GM21390 (cell line): ENCODE data around the gene ADGRG1.
A peak's percentile ranks its signal among the peaks of the same experiment; 100 is the strongest.
"Not testable (repeated sequence)": the region's sequence is repeated elsewhere in the genome, so short reads cannot be mapped to it uniquely, and the experiment has no call there.

Experiments used
- ATAC-seq: cut with Tn5 transposase; IDR thresholded peaks from one replicate; pipeline ENCODE4 v1.9.1; 2021; ENCODE audit not compliant: unreplicated experiment

The ADGRG1 gene

DNA sequence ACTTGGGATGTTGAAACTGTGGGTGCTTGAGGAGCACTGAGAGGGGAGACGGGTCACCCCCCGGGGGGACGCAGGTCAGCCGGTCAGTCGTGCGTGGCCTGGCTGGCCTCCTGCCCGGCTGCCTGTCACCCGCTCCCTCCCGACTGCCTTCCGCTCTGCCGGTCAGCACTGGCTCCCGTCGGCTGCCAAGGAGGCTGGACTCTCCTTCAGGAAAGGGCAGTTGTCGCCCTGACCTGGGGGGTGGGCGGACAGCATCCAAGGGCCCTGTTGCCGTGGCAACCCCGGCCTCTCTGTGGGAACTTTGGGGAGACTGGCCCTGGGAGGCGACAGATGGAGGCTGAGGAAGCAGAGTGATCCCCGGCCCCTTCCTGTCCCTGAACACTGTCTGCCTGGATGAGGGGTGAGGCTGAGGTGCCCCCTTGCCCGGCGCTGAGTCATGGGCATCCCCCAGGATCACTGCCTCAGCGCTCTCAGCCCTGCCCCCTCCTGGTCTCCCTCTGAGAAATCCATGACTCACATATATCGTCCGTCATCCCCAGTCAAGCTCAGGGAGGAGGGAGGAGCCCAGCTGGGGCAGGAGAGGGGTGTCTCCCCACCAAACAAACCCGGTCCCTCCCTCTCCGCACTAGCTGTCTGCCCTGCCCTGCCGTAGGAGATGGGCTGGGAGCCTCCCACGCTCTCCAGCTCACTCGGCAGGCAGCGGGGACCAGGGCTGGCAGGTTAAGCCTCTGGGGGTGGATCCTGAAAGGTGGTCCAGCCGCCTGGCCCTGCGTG, at the start of gene ADGRG1:
ADGRG1 (plus strand) TSS at position 623 of the 774 bp plus-strand sequence. CDS start 21,658 bp downstream, outside the sequence.
- ATAC-seq = no peak

DNA sequence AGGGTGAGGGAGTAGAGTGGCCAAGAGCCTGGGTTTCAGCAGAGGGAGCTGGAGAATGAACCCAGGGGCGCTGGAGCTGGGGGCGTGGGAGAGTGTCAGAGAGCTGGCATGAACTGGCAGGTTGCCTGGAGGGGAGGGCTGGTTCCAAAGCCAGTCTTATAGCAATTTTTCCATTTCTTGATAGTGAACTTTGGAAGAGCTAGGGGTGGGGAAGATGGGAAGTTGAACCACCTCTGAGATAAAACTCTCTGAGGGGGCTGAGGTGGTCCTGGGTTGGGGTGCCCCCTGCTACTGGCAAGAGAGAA, 49.1 kb upstream of the ADGRG1 start:
- ATAC-seq = no peak

DNA sequence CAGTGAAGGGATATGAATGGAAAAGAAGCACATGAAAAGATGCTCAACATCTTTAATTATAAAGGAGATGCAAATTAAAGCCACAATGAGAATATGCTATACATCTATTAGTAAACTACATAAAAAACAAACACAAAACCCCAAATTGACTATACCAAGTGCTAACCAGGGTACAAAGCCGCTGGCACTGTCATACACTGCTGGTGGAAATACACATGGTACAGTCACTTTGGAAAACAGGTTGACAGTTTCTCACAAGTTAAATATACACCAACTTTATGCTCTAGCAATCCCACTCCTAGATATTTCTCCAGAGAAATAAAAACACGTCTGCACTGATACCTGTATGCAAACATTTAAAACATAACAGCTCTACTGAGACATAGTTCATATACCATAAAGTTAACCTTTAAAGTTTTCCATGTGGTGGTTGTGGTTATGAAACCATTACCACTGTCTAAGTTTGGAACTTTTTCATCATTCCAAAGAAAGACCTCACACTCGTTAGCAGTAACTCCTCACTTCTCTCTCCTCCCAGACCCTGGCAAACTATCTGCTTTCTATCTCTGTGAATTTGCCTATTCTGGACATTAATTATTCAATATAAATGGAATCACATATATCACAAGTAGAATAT, 43.3 kb upstream of the ADGRG1 start:
- no peak for ATAC-seq

DNA sequence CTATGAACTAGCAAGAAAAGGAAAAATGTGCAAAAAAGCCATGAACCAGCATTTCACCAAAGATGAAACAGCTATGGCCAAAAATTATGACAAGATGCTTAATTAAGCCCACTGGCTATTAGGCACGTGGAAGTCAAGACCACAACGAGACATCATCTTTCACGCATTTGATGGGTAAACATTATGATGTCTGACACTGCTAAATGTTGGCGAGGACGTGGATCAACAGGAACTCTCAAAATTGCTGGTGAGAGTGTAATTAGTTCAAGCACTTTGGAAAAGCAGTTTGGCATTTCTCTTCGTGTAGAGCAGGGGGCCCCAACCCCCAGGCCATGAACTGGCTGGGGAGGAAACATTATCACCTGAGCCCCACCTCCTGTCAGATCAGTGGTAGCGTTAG, 39.6 kb upstream of the ADGRG1 start:
- ATAC-seq = no peak

- ATAC-seq = no peak
Measured at GRCh38 chr16:57589374-57589773, 39.1 kb upstream of the ADGRG1 start.

GRCh38 chr16:57590654-57591085, 37.8 kb upstream of the ADGRG1 start:
- no peak for ATAC-seq

DNA sequence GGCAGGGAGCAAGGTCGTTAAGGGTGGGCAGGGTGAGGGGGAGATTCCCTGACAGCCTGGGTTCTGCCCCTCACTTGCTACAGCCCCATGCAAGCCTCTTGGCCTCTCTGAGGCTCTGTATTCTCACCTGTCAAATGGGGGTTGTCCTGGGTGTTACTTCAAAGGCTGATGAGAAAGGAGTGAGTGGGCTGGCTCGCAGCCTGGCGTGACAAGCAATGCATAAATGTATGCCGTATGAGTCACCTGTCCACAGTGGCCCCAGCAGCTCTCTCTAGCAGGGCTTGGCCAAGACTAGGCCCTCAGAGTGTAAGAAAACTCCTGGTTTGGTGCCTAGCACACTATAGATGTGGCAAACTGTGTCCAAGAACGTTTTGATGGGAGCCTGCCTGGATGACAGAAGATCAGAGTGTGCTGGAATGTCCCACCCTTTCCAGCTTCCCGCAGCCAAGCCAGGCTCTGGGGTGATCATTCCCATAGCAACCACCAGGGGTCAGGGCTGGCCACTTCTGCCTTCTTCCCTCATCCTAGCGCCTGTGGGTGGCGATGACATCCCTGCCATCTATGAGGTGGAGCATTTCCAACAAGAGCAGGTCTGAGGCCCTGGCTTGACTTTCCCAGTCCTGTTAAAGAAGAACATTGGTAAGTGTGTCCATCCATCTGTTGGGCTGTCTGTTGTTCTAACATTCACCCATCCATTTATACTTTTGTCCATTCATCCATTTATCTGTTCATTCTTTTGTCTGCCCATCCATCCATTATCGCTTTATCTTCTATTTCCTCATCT, 37.2 kb upstream of the ADGRG1 start:
- peak; percentile 66 for ATAC-seq

- ATAC-seq = no peak
Measured at GRCh38 chr16:57591870-57592485, 36.5 kb upstream of the ADGRG1 start.

DNA sequence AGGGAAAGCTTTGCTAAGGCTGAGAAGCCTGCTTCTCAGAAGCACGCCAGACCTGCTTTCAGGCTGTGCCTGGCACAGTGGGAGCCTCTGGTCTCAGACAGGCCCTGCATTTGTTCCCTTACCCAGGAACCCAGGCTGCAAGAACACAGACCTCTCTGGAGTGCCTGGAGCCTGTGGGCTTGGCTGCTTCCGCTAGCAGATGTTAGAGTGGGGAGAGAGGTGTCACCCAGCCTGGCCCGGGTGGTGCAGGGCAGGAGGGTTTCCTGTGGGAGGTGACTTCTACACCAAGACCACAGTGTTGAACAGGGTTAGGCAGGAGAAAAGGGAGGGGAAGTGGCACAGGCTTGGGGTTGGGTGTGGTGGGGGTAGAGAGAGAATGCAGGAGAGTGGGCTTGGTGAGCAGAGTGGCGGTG, 35.8 kb upstream of the ADGRG1 start:
- ATAC-seq = no peak

- ATAC-seq = no peak
Measured at GRCh38 chr16:57593021-57593420, 35.4 kb upstream of the ADGRG1 start.

DNA sequence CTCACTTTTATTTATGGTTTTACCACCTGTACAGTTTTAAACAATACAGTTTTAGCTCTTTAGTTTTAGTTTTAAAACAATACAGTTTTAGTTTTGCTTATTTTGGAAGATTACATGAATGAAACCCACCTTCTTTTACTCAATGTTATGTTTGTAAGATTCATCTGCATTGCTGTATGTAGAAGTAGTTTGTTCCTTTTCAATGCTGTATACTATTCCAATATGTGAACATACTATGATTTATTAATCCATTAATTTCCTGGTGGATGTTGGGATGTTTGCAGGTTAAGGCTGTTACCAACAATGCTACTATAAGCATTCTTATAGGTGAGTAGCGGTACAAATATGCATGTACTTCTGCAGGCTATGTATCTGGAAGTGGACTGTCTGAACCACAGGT, 34.4 kb upstream of the ADGRG1 start:
- no peak for ATAC-seq

GRCh38 chr16:57594531-57595031, 33.8 kb upstream of the ADGRG1 start:
- ATAC-seq = no peak

GRCh38 chr16:57596234-57596633, 32.2 kb upstream of the ADGRG1 start:
- ATAC-seq = not testable (repeated sequence)

DNA sequence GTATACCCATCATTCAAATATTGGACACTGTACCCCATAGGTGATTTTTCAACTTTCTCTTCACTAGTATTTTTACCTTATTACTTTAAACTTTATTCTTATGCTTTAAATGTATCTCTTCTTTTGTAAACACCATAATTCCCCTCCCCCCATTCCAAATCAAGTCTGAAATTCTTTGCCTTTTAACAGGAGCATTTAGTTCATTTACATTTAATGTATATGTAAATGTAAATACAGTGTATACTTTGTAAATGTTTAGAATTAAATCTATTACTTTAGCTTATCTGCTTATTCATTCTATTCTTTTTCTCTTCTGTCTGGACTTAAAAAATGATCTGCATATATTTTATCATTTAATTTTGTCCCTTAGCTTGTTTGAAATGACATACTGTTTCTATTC, 30.0 kb upstream of the ADGRG1 start:
- no peak for ATAC-seq

GRCh38 chr16:57600048-57600835, 28.2 kb upstream of the ADGRG1 start:
- ATAC-seq = no peak

DNA sequence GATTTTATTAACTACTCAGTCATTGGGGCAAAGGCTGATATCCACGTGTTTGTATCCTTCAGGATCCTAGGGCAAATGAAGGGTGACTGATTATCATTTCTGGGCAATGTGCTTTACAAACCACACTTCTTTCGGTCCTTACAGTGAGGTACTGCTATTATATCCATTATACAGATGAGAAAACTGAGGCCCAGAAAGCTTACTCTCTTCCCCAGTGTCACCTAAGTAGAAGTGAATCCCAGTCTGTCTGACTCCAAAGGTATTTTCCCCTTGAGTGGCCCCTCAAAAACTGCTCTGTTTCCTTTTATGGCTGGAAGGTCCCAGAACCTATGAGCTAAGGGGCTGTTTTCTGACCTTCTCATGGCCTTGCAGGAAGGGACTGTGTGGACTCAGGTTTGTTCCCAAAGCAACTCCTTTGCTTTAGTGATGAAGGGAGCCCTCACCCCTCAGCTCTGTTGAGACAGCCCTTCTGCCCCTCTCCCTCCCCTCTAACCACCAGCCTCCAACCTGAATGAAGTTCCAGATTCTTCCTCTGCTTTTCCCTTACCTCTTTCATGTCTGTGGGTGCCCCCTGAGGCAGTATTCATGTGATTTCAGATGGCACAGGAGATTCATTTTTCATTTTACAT, 27.4 kb upstream of the ADGRG1 start:
- ATAC-seq = no peak

- ATAC-seq = peak; percentile 80
Measured at GRCh38 chr16:57601801-57602478, 26.5 kb upstream of the ADGRG1 start.

DNA sequence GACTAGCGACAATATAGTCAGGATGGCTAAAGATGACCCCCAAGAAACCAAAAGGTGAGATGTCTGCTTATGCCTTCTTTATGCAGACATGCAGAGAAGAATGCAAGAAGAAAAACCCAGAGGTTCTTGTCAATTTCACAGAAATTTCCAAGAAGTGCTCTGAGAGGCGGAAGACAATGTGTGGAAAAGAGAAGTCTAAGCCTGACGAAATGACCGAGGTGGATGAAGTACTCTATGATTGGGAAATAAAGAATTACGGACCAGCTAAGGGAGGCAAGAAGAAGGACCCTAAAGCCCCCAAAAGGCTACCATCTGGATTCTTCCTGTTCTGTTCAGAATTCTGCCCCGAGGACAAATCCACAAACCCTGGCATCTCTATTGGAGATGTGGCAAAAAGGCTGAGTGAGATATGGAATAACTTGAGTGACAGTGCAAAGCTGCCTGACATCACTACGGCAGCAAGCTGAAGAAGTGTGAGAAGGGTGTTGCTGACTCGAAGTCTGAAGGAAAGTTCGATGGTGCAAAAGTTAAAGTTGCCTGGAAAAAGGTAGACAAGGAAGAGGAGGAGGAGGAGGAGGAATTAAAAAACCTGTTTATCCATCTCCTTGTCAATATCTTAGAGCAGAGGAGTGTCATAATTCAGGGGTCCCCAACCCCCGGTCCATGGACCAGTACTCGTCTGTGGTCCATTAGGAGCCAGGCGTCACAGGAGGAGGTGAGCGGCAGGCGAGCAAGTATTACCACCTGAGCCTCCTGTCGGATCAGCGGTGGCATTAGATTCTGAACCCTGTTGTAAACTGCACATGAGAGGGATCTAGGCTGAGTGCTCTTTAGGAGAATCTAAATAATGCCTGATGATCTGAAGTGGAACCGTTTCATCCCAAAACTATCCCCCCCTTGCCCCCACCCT, 25.1 kb upstream of the ADGRG1 start:
- no peak for ATAC-seq
